HepG2 (cell line): Measurements from ENCODE around the gene SNX4. TPM values are rescaled to one million over a fixed set of nuclear protein-coding genes. Genes with fewer than 3 reads are reported as not detected.

Experiments used
- AGO2 ChIP-seq: fragments of 200-400 bp; formaldehyde crosslinking; optimal IDR thresholded peaks from 2 replicates; pipeline ENCODE3; 2017; ENCODE audit warnings: mild to moderate bottlenecking, low read depth, low read length, moderate library complexity
- ATAD3A ChIP-seq: sonication (generic); formaldehyde crosslinking; IDR thresholded peaks from 2 replicates; pipeline ENCODE4 v1.4.0; 2020; ENCODE audit warnings: missing genetic modification reagents
- ETV5 ChIP-seq: IDR thresholded peaks from 2 replicates; pipeline ENCODE4 v1.6.1; 2018; ENCODE audit warnings: missing biosample characterization, missing genetic modification reagents, inconsistent platforms, borderline replicate concordance
- KMT2A ChIP-seq: sonication (generic); formaldehyde crosslinking; IDR thresholded peaks from 2 replicates; pipeline ENCODE4 v1.4.0; 2020; ENCODE audit warnings: missing genetic modification reagents
- PATZ1 ChIP-seq: sonication (generic); formaldehyde crosslinking; IDR thresholded peaks from 2 replicates; pipeline ENCODE4 v1.4.0; 2020; ENCODE audit warnings: missing genetic modification reagents
- PAX8 ChIP-seq: sonication (generic); formaldehyde crosslinking; IDR thresholded peaks from 2 replicates; pipeline ENCODE4 v1.8.0; 2022; ENCODE audit warnings: mild to moderate bottlenecking, missing genetic modification reagents, borderline replicate concordance
- STAT5B ChIP-seq: sonication (generic); formaldehyde crosslinking; IDR thresholded peaks from 2 replicates; pipeline ENCODE4 v1.4.0; 2020; ENCODE audit warnings: missing genetic modification reagents
- SYNCRIP ChIP-seq: fragments of 200-400 bp; formaldehyde crosslinking; IDR thresholded peaks from 2 replicates; pipeline ENCODE4 v1.6.1; 2018; ENCODE audit warnings: mild to moderate bottlenecking, low read depth, low read length; ENCODE audit not compliant: insufficient read depth
- YY1 ChIP-seq: IDR thresholded peaks from 2 replicates; pipeline ENCODE4 v1.6.1; 2011; ENCODE audit warnings: low read length, low read depth, moderate library complexity, mild to moderate bottlenecking; ENCODE audit not compliant: insufficient read depth, insufficient replicate concordance
- ZNF234 ChIP-seq: sonication (generic); formaldehyde crosslinking; conservative IDR thresholded peaks from 2 replicates; pipeline ENCODE4 v1.5.1; 2020; ENCODE audit warnings: mild to moderate bottlenecking, missing genetic modification reagents
- ZNF441 ChIP-seq: sonication (generic); formaldehyde crosslinking; IDR thresholded peaks from 2 replicates; pipeline ENCODE4 v1.7.0; 2021; ENCODE audit warnings: missing genetic modification reagents, borderline replicate concordance
- ZNF549 ChIP-seq: sonication (generic); formaldehyde crosslinking; IDR thresholded peaks from 2 replicates; pipeline ENCODE4 v1.5.0; 2020; ENCODE audit warnings: missing genetic modification reagents
- ZNF605 ChIP-seq: sonication (generic); formaldehyde crosslinking; IDR thresholded peaks from 2 replicates; pipeline ENCODE4 v1.8.0; 2022; ENCODE audit warnings: mild to moderate bottlenecking, missing genetic modification reagents
- ZNF766 ChIP-seq: sonication (generic); formaldehyde crosslinking; IDR thresholded peaks from 2 replicates; pipeline ENCODE4 v1.5.0; 2020; ENCODE audit warnings: missing genetic modification reagents, borderline replicate concordance
- ZNF772 ChIP-seq: sonication (generic); formaldehyde crosslinking; IDR thresholded peaks from 2 replicates; pipeline ENCODE4 v1.5.0; 2020; ENCODE audit warnings: mild to moderate bottlenecking, missing genetic modification reagents
- polyA plus RNA-seq, 8 experiments: library from polyadenylated mRNA; depleted of rRNA in 3 of 8; stranded (reverse) in 7 of 8; unstranded in 1 of 8; fragments of >200 nt; fragmentation: Illumina TruSeq in 4 of 8; extraction: Trizol in 4 of 8; gene quantifications; 2 replicates each; pipeline versions ENCODE4 v1.2.1 to v1.2.3, GENCODE V29; 2011 to 2016; ENCODE audit warnings: low read depth in 4 of 8, missing spikeins in 1 of 8, mixed read lengths in 1 of 8; ENCODE audit not compliant: insufficient read depth in 1 of 8
- total RNA-seq, 5 experiments: library from RNA; depleted of rRNA; stranded (reverse); fragments of >200 nt; fragmentation: Illumina TruSeq; extraction: Trizol; gene quantifications; 2 replicates each; pipeline ENCODE4 v1.2.3, GENCODE V29; 2016; ENCODE audit warnings: low read depth in 1 of 5
- TF ChIP-seq, protein P1 (sequence below): sonication (generic); formaldehyde crosslinking; IDR thresholded peaks from 2 replicates; pipeline ENCODE4 v1.8.1; 2022; ENCODE audit warnings: mild to moderate bottlenecking, missing genetic modification reagents
- TF ChIP-seq, protein P2 (sequence below): sonication (generic); formaldehyde crosslinking; IDR thresholded peaks from 2 replicates; pipeline ENCODE4 v1.5.0; 2020; ENCODE audit warnings: missing genetic modification reagents
- TF ChIP-seq, protein P3 (sequence below): sonication (generic); formaldehyde crosslinking; IDR thresholded peaks from 2 replicates; pipeline ENCODE4 v1.4.0; 2020; ENCODE audit warnings: missing genetic modification reagents, borderline replicate concordance
- TF ChIP-seq, protein P4 (sequence below): sonication (generic); formaldehyde crosslinking; IDR thresholded peaks from 2 replicates; pipeline ENCODE4 v1.8.0; 2023; ENCODE audit warnings: mild to moderate bottlenecking, missing genetic modification reagents

Gene SNX4
- total and polyA plus RNA-seq, 2 of the 13 experiments (the other 11 are each of a cell fraction or from before 2014, with no cell fraction given): 18.1 to 73.6 TPM

- peak; percentile 55; the same call in 1 of the 2 replicates for TF ChIP-seq KMT2A (CRISPR knock-in tag)
- TF ChIP-seq PAX8 (CRISPR knock-in tag): no peak
- TF ChIP-seq ZNF234 (CRISPR knock-in tag): peak; percentile 85; the same call in 1 of the 2 replicates
- TF ChIP-seq, protein P1, sequence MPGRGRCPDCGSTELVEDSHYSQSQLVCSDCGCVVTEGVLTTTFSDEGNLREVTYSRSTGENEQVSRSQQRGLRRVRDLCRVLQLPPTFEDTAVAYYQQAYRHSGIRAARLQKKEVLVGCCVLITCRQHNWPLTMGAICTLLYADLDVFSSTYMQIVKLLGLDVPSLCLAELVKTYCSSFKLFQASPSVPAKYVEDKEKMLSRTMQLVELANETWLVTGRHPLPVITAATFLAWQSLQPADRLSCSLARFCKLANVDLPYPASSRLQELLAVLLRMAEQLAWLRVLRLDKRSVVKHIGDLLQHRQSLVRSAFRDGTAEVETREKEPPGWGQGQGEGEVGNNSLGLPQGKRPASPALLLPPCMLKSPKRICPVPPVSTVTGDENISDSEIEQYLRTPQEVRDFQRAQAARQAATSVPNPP (CRISPR knock-in tag): no peak
- no peak for TF ChIP-seq STAT5B
- TF ChIP-seq ZNF441 (CRISPR knock-in tag): 0 out of 2 replicates have a peak, but pooled peaks have one; percentile 26
- no peak for TF ChIP-seq SYNCRIP
- peak; percentile 69 for TF ChIP-seq AGO2
- TF ChIP-seq PATZ1 (CRISPR knock-in tag): peak; percentile 65
- no peak for TF ChIP-seq ATAD3A (CRISPR knock-in tag)
- TF ChIP-seq, protein P2, sequence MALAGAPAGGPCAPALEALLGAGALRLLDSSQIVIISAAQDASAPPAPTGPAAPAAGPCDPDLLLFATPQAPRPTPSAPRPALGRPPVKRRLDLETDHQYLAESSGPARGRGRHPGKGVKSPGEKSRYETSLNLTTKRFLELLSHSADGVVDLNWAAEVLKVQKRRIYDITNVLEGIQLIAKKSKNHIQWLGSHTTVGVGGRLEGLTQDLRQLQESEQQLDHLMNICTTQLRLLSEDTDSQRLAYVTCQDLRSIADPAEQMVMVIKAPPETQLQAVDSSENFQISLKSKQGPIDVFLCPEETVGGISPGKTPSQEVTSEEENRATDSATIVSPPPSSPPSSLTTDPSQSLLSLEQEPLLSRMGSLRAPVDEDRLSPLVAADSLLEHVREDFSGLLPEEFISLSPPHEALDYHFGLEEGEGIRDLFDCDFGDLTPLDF (CRISPR knock-in tag): peak; percentile 48
- TF ChIP-seq, protein P3, sequence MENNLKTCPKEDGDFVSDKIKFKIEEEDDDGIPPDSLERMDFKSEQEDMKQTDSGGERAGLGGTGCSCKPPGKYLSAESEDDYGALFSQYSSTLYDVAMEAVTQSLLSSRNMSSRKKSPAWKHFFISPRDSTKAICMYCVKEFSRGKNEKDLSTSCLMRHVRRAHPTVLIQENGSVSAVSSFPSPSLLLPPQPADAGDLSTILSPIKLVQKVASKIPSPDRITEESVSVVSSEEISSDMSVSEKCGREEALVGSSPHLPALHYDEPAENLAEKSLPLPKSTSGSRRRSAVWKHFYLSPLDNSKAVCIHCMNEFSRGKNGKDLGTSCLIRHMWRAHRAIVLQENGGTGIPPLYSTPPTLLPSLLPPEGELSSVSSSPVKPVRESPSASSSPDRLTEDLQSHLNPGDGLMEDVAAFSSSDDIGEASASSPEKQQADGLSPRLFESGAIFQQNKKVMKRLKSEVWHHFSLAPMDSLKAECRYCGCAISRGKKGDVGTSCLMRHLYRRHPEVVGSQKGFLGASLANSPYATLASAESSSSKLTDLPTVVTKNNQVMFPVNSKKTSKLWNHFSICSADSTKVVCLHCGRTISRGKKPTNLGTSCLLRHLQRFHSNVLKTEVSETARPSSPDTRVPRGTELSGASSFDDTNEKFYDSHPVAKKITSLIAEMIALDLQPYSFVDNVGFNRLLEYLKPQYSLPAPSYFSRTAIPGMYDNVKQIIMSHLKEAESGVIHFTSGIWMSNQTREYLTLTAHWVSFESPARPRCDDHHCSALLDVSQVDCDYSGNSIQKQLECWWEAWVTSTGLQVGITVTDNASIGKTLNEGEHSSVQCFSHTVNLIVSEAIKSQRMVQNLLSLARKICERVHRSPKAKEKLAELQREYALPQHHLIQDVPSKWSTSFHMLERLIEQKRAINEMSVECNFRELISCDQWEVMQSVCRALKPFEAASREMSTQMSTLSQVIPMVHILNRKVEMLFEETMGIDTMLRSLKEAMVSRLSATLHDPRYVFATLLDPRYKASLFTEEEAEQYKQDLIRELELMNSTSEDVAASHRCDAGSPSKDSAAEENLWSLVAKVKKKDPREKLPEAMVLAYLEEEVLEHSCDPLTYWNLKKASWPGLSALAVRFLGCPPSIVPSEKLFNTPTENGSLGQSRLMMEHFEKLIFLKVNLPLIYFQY (CRISPR knock-in tag): peak; percentile 95
- peak; percentile 71 for TF ChIP-seq YY1
- no peak for TF ChIP-seq ZNF549
- TF ChIP-seq, protein P4, sequence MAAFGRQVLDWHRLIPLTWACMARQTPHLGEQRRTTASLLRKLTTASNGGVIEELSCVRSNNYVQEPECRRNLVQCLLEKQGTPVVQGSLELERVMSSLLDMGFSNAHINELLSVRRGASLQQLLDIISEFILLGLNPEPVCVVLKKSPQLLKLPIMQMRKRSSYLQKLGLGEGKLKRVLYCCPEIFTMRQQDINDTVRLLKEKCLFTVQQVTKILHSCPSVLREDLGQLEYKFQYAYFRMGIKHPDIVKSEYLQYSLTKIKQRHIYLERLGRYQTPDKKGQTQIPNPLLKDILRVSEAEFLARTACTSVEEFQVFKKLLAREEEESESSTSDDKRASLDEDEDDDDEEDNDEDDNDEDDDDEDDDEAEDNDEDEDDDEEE (CRISPR knock-in tag): peak; percentile 79; the same call in 1 of the 2 replicates
- peak; percentile 79 for TF ChIP-seq ZNF772 (CRISPR knock-in tag)
- peak; percentile 74 for TF ChIP-seq ZNF605 (CRISPR knock-in tag)
- TF ChIP-seq ETV5 (CRISPR knock-in tag): peak; percentile 60; the same call in 1 of the 2 replicates
- TF ChIP-seq ZNF766: no peak
Observed at GRCh38 chr3:125519678-125520562, at the start of gene SNX4 (continued).
